Stimulated activated CD8-positive, alpha-beta memory T cell treated with anti-CD3 and anti-CD28 coated beads, Interleukin-7, amount 100 ng/mL, for 4 hours (primary cell): ENCODE results near the gene ADCY6.
A peak's percentile ranks its signal among the peaks of the same experiment; 100 is the strongest.

ENCODE experiments used
- DNase-seq, 2 donors: peaks; one replicate each; pipeline ENCODE4 v3.0.0-alpha.2; 2020; ENCODE audit warnings: low read depth in 2 of 2

ADCY6 gene

DNA sequence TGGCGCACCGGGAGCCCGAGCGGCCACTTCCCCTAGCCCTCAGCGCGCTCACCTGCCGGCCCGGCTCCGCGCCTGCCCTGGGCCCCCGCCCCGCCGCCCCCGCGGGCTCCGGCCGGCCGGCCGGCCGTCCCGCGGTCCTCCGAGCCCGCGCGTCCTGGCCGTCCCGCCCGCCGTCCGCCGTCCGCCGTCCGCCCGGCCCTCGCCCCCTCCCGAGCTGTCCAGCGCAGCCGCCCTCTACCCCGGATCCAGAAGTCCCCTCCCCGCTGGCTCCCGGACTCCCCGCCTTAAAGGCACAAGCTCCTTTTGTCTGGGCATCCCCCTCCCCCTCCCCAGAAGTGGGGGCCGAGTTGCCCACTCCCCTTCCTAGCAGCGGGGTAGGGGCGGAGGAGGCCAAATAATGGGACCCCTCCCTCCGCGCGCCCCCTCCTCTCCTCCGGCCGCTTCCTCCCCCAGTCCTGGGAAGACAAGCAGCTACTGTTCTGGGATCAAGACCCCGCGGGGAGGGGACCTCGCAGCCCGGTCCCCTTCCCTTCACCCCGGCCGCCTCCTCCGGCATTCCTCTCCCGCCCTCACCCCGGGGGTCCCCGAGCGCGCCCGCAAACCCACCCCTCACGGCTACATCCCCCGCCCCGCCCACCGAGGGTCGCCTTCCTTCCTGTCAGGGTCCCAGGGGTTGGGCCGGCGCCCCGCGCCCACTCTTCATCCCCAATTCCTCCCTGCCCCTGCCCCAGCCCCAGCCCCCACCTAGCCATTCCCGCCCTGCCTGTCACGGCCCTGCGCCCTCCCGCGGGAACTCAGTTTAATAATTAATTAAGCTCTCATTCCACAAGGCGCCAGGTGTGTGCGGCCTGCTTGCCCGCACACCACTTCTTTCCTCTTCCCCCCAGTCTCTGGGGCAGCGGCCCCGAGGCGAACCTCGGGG is at the start of gene ADCY6:
Gene ADCY6 (minus strand): TSS at position 236 of the 922 bp plus-strand sequence. CDS start 5,655 bp downstream, outside the sequence.
- DNase-seq = no peak

DNA sequence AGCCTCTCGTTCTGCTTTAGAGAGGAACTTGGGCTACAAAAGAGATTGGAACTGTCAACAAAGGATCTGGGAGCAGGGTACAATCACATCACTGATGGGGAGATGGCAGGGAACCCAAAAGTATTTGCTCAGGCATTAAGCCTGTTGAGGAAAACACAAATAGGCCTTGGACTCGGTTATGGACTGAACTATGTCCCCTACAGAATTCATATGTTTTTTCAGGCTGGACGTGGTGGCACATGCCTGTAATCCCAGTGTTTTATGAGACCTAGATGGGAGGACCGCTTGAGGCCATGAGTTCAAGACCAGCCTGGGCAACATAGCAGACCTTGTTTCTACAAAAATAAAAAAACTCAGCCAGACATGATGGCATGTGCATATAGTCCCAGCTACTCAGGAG is 49.2 kb upstream of the ADCY6 start:
- no peak for DNase-seq

DNA sequence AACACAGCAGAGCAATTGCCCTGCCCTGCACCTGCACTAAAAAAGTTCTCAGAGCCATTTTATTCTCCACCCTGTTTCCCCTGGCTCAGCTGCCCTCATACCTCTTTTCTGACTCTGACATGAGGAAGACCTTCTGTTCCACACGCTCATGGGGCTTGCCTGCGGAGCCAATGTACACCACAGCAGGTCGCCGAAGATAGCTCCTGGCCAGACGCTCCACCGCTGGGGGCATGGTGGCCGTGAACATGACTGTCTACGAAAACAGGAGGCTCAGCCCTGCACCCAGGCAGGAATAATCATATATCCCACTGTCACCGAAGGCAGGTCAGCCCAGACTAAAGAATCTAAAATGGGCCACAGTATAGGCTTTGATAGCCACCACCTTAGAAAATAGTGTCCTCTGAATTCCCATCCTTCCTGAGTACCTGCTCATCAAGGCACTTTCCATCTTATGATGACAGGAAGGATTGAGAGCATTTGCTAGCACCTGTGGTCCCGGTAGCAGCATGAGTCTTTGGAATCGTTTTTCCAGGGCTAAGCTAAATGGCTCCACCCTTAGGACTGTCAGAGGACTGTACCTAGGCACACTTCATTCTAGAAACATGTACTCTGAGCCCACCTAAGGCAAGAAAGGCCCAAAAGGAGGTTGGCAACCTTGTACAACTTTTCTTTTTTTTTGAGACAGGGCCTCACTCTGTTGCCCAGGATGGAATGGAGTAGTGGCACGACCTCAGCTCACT is 43.6 kb upstream of the ADCY6 start:
- no peak for DNase-seq

DNA sequence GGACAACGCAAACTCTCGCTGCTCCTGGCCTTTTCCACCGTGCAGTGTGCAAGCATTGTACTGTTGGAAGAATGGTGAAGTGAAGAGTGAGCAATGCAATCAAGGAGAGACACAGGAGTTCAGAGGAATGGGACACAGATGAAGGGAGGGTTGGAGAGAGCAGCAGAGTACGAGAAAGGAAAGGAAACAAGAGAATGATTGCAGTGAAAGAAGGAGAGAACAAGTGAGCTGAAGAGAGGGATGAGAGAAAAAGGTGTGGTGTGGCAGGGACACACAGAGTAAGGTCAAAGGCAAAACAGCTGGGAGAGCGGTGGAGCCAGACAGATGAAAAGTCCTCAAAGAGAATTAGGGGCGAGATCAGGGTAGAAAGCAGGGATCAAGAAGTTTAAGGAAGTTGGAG is 42.4 kb upstream of the ADCY6 start:
- no peak for DNase-seq

DNA sequence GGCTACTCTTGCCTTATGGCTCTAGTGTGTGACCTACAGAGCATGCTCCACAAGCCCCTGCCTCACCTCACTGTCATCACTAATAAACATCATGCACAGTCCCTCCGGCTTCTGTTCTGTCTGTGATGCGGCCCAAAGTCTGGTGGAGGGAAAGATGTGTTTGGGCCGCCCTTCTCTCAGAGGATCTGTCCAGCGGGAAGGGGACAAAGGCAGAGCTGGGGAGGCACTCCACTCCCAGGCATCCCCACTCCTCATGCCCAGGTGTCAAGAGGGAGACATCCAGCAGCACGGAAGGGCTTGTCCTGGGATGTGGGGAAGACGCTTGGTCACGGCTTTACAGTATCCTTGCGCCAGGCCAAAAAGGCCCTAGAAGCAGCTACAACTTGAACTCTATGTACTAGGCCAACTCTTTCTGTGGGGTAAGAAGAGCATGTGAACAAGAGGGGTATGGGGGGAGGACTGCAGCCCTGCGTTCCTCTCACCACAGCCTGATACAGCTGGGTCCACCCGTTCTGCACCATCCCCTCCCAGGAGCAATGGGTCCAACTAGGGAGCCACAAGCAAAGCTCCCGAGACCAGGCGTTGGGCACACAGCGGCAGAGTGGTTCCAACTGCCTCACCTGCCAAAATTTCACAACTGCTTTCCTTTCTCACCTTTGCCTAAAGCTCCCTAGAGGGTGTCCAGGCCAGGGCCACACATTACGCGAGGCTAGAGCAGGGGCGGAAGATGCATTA is 40.1 kb upstream of the ADCY6 start:
- no peak for DNase-seq

DNA sequence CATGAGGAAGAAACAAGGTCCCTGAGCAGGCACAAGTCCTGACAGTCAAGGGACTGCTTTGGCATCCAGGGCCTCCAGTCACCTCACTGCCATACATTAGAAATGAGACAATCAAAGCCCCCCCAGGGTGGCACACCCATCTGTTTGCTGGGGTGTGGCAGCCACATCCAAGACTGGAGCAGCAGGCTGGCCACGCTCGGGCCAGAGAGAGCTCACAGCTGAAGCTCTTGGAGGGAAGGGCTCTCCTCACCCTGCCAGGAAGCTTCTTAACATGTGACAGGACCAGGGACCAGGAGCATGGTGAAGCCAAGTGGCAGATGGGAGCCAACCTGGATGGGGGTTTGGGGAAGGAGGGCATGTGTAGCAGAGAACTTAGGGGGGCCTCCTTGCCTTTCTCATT is 39.4 kb upstream of the ADCY6 start:
- no peak for DNase-seq

DNA sequence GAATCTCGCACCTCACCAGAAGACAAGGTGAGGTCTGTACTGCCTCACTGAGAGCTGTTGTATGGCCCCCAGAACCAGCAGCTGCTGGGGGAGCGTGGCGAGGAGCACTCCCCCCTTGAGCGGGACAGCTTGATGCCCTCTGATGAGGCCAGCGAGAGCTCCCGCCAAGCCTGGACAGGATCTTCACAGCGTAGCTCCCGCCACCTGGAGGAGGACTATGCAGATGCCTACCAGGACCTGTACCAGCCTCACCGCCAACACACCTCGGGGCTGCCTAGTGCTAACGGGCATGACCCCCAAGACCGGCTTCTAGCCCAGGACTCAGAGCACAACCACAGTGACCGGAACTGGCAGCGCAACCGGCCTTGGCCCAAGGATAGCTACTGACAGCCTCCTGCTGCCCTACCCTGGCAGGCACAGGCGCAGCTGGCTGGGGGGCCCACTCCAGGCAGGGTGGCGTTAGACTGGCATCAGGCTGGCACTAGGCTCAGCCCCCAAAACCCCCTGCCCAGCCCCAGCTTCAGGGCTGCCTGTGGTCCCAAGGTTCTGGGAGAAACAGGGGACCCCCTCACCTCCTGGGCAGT is 38.7 kb upstream of the ADCY6 start:
- DNase-seq = no peak

DNA sequence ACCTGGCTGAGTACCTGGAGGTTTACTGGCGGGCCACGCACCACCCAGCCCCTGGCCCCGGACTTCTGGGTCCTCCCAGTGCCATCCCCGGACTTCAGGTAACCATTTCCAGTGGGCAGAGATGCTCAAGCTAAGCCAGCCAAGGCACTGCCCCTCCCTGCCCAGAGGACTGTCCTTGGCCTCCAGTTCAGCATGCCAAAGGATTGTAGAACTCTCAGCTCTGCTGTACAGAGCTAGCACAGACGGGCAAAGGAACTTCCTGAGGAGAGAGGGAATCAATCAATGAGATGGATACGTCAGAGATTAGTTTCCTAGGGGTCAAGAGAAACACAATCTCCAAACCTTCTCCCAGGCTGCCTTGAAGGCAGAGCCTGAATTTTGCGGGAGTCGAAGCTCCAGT is 38.1 kb upstream of the ADCY6 start:
- DNase-seq = no peak

DNA sequence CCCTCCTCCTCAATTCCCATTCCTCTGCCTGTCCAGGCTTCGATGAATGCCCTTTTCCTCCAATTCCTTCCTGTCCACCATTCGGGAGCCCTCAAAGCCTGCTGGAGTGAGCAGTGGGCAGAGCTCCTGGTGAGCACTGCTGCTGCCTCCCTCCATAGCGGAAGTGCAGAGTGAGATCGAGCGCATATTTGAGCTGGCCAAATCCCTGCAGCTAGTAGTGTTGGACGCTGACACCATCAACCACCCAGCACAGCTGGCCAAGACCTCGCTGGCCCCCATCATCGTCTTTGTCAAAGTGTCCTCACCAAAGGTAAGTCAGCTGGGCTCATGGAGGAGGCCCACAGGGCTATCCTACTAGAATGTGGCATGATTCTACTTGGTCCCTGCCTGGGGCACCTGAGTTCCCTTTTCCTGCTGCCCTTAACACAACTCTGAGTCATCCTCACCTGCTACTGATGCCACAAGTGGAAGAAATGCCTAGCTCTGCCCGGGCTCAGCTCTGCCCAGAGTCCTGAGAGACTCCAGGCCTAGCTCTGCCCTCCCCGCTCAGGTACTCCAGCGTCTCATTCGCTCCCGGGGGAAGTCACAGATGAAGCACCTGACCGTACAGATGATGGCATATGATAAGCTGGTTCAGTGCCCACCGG is 37.4 kb upstream of the ADCY6 start:
- DNase-seq = no peak

DNA sequence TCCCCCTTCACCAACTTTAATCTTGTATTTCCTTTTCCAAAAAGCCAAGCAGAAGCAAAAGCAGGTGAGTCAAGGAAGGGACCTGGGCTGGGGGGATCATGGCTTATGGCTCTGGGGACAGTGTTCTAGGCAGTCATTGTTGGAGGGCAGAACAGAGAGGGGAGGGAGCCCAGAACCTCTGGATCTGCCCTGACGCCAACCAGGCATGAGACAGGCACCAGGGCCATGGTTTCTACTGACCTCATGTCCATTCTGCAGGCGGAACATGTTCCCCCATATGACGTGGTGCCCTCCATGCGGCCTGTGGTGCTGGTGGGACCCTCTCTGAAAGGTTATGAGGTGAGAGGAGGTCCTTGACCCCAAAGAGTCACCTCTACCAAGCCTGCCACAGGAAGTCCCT is 36.0 kb upstream of the ADCY6 start:
- no peak for DNase-seq

DNA sequence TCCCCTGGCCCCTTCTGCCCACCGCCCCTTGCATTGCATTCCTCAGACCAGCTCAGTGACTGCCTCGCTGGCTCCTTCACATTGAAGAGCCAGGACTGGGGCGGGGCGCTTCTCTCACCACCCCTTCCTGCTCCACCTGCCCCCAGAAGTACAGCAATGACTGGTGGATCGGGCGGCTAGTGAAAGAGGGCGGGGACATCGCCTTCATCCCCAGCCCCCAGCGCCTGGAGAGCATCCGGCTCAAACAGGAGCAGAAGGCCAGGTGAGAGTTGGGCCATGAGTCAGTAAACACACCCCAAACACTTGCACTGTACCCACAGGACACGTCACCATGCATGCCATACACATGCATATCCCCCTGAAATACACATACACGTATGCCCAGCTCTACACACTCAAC is 35.2 kb upstream of the ADCY6 start:
- no peak for DNase-seq

DNA sequence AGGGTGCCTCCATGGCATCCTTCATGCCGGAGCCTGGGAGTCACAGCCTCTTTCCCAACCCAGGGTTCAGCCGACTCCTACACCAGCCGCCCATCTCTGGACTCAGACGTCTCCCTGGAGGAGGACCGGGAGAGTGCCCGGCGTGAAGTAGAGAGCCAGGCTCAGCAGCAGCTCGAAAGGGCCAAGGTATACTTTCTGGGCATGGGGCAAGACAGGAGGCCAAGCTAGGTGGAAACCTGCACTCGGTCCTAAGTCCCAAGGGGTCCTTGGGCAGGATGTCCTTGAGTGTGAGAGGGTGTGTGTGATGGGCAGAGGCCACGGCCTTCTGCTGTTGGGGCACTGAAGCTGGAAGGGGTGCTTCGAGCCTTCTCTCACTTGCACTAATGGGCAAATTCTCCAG is 34.4 kb upstream of the ADCY6 start:
- DNase-seq = no peak

DNA sequence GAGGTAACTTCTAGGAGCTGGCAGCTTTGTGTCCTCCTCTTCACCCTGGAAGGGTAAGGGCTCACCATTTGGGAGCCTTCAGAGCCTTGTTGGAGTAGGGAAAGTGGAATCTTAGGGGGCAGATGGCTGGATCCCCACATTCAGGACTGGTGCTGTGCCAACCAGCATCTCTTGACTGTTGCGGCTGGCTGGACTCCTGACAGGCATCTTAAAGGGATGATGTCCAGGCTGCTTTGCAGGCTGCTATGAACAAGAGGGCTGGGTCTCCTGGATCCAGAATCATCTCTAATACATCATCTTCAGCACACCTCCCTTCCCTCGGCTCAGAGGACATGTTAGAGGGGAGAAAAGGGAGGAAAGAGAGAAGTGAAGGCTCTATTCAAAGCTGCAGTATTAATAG is 33.8 kb upstream of the ADCY6 start:
- DNase-seq = no peak

DNA sequence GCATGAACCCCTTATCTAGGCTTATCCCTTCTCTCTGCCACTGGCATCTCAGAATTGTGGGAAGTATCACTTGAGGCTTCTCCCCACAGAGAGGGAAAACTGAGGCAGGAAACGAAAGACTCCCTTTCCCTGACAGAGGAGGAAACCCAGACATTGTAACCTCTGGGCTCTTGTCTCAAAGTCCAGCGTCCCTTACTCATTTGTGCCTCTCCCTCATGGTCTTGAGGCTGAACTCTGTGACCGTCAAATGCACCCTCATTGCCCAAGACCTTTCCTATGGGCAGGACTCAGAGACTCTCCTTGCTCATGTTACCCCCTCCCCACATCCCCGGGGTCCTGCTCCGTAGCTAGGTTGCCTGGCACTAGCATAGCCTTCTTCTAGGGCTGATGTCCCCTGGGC is 33.2 kb upstream of the ADCY6 start:
- DNase-seq = no peak

DNA sequence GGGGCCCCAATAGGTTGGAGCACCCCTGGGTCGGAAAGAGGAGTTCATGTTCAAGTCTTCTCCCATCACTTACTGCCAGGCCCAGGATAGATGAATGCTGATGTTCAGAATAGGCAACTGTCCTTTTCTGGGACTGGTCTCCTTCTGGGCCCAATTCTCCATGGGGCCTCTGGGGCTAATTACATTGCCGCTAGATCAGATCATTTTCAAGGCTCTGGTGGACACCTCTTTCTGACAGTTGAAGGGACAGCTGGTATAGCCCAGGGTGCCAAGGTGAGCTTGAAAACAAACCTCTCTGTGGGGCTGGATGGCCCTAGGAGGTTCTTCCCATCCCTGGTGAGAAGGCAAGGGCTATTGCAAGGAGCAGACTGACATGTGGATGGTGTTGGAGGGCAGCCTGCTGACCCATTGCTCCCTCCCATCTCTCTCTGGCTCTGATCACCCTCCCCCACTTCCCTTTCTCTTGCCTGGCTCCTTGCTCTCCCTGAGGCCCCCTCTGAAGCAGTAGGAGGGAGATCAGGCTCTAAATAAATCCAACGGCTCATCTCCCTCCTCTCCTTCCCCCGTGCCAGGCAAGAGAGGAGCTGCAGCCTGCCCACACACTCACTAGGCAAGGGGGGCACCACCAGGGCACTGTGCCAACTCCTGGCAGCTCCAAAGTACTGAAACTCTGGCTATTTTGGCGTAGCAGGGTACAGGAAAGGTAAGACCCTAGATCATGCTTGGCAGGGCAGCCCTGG is 31.3 kb upstream of the ADCY6 start:
- no peak for DNase-seq

DNA sequence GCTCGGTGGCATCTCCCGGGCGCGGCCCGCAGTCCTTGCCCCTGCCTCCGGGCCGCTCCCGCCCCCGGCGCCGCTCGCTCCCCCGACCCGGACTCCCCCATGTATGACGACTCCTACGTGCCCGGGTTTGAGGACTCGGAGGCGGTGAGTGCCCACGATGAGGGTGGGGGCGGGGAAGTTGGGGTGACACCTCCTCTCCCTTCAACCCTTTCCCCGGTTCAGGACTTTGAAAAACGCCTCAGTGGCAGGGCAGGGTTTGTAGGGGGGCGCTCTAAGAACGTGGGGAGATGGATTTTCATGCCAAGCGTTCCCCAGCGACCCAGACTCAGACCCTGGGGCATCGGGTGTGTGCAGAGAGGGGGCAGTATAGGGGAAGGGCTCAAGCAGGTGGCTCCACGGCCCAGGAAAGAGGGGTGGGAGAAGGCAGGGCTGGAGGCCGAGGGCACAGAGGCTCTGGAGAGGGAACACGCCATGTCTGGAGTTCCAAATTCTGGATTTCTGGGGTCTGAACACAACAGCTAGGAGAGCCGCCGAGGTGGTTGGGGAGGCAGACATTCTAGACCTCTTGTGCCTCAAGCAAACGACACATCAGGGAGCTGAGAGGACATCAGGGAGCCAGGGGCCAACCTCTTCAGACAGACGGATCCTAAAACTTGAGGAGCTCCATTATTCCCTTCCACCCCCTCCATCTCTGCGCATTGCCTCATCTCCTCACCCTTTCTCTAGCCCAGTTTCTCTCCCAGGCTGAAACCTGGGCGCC is 30.1 kb upstream of the ADCY6 start:
- DNase-seq = peak; percentile 31 to 45

DNA sequence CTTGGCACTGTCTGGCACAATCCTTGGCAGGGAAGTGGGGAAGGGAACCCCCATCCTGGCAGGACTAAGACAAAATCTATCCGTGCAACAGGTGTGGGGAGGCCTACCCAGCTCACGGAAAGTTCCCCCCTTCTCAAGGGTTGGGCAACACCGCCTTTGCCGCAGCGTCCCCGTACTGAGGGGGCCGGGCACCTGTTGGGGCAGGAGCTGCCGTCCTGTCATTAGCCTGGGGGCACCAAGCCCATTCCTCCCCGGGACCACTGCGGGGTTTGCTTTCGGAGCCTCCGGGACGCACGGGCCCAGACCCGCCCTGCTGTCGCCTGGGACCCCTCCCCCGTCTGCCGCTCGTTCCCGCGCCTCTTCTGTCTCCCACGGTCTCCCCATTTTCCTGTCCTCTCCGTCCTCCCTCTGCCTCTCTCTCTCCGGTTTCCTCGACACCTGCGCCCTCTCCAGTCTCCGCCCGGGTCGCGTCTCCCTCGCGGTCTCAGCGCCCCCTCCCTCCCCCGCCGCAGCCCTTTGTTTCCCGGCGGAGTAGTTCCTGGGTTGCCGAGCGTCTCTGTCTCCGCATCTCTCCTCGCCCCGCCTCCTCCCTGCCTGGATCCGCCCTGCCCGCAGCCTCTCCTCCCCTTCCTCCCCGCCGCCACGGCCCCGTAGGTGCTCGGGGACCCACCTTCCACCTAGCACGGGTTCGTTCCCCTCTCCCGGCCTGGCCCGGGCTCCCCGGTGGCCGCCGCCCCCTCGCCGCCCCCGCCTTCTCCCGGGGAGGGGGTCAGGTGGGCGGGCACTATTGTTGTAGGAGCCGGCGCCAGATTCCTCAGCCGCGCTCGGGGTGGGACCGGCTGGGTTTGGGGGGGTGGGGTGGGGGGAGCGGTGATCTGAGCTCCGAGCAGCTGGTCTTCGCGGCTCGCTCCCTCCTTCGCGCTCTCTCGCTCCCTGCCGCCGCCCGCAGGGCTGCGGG is 29.3 kb upstream of the ADCY6 start, which contains the start of gene CACNB3:
Gene CACNB3 (plus strand): TSS at position 624 of the 958 bp plus-strand sequence. CDS start 434 bp downstream, outside the sequence.
- DNase-seq = peak; percentile 57 to 70

DNA sequence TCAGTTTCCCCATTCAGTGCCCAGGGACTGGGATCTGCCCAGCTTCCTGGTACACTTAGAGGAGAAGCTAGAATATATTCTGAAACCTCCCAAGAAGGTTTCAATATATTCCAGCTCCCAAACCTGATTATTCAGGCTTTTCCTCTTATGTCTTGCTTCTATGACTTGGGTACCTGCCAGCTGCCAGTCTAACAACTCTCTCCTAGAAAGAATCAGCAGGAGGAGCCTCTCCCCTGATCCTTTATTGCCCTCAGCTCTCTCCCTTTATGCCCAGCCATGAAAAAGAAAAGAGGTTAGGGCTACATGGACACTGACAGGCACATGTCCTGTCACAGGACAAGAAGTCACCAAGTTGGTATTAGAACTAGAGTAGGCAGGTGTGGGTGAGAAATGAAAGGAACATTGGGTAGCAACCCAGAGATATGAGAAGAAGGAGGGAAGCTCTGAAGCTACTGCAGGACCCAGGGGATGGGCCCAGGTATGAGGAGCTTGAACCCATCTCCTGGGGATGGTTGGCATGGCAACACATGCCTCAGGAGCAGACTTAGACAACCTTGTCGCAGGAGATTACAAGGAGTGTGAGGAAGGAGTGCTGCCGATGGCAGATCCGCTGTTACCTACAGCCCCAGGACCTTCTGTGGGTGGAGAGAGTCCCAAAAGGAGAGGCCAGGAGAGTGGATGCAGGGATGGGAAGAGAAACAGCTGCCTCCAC is 27.4 kb upstream of the ADCY6 start:
- DNase-seq = no peak
